ENCODE results near the gene ZNF236. TPM values are rescaled to one million over a fixed set of nuclear protein-coding genes. Genes with fewer than 3 reads are reported as not detected.

ZNF236 gene
- polyA plus RNA-seq, 1 donor from 2014 or later, result 7.7 TPM

- TF ChIP-seq MXI1 (conservative IDR thresholded peaks at IDR 0.05; ENCODE audit: poor library complexity, severe bottlenecking) (no peak), POLR2AphosphoS5 (IDR thresholded peaks at IDR 0.05) (no peak), TAF1 (IDR thresholded peaks at IDR 0.05; ENCODE audit: low read depth) (no peak), EZH2 (IDR thresholded peaks at IDR 0.05; ENCODE audit: borderline replicate concordance, insufficient read depth, low read length, poor library complexity, severe bottlenecking) (no peak), CTCF (IDR thresholded peaks at IDR 0.05; ENCODE audit: poor library complexity, severe bottlenecking) (no peak), SMC3 (conservative IDR thresholded peaks at IDR 0.05; ENCODE audit: poor library complexity) (no peak), EP300 (conservative IDR thresholded peaks at IDR 0.05; ENCODE audit: poor library complexity, severe bottlenecking) (no peak), RAD21 (conservative IDR thresholded peaks at IDR 0.05) (no peak)
- TF ChIP-seq, protein P1, sequence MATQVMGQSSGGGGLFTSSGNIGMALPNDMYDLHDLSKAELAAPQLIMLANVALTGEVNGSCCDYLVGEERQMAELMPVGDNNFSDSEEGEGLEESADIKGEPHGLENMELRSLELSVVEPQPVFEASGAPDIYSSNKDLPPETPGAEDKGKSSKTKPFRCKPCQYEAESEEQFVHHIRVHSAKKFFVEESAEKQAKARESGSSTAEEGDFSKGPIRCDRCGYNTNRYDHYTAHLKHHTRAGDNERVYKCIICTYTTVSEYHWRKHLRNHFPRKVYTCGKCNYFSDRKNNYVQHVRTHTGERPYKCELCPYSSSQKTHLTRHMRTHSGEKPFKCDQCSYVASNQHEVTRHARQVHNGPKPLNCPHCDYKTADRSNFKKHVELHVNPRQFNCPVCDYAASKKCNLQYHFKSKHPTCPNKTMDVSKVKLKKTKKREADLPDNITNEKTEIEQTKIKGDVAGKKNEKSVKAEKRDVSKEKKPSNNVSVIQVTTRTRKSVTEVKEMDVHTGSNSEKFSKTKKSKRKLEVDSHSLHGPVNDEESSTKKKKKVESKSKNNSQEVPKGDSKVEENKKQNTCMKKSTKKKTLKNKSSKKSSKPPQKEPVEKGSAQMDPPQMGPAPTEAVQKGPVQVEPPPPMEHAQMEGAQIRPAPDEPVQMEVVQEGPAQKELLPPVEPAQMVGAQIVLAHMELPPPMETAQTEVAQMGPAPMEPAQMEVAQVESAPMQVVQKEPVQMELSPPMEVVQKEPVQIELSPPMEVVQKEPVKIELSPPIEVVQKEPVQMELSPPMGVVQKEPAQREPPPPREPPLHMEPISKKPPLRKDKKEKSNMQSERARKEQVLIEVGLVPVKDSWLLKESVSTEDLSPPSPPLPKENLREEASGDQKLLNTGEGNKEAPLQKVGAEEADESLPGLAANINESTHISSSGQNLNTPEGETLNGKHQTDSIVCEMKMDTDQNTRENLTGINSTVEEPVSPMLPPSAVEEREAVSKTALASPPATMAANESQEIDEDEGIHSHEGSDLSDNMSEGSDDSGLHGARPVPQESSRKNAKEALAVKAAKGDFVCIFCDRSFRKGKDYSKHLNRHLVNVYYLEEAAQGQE (IDR thresholded peaks at IDR 0.05; ENCODE audit: borderline replicate concordance), result no peak
- no peak overlapping the region for H2AFZ ChIP-seq (ENCODE audit: low read depth, low read length)
Observed at GRCh38 chr18:76956648-76957047, 134.3 kb downstream of the ZNF236 start.

DNA sequence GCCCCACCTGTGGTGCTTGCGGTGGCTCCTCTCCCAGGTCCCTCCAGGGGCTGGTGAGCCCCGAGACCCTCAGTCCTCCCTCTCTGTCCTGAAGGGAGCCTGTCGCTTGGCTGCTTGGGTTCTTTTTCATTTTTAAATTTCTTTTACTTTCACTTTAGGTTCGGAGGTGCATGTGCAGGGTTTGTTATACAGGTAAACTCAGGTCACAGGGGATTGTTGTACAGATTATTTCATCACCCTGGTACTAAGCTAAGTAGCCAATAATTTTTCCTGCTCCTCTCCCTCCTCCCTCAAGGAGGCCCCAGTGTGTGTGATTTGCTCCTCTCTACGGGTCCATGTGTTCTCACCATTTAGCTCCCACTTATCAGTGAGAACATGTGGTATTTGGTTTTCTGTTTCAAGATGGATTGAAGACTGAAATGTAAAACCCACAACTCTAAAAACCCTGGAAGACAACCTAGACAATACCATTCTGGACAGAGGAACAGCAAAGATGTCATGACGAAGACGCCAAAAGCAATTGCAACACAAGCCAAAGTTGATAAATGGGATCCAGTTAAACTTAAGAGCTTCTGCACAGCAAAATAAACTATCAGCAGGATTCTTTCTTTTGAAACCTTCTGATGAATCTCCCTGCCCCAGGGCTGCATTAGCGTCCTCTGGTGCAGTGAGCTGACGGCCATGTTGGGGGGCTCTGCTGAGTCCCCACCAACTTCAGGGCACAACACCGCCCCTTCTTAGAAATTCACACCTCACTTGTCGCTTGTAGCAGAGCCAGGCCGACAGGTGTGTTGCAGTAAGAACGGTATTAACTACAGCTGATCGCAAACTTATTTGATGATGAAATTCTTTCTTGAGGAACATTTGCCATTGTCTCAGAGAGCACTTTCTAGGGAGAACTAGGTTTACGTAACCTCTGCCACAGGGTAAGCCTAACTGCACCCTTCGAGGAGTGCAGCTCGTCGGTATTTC lies 135.3 kb downstream of the ZNF236 start:
- no peak overlapping the region for H3K9ac ChIP-seq (ENCODE audit: low read length)
- H3K4me3 ChIP-seq (ENCODE audit: low read length), result no peak overlapping the region
- no peak overlapping the region for H2AFZ ChIP-seq (ENCODE audit: low read depth, low read length)
- no peak overlapping the region for H3K27ac ChIP-seq (ENCODE audit: low read length)
- H3K79me2 ChIP-seq (replicated peaks; ENCODE audit: insufficient read depth, low read length), result no peaks in the 10 kb centered on the region
- TF ChIP-seq, protein P1 (IDR thresholded peaks at IDR 0.05; ENCODE audit: borderline replicate concordance), result no peak
- no peak for TF ChIP-seq POLR2AphosphoS5 (IDR thresholded peaks at IDR 0.05)
- no peaks in the 10 kb centered on the region for H3K36me3 ChIP-seq (ENCODE audit: insufficient read depth, low read length)
- H3K9me3 ChIP-seq (ENCODE audit: low read length), result no peaks in the 10 kb centered on the region
- H3F3A ChIP-seq (ENCODE audit: insufficient read depth, low read length, poor library complexity, severe bottlenecking), result no peaks in the 10 kb centered on the region
- H3K27me3 ChIP-seq (ENCODE audit: insufficient read depth, low read depth, low read length), result no peaks in the 10 kb centered on the region
- H4K20me1 ChIP-seq (ENCODE audit: insufficient read depth), result no peaks in the 10 kb centered on the region
- no peak overlapping the region for H3K4me2 ChIP-seq (ENCODE audit: low read length)
- no peaks in the 10 kb centered on the region for H3K9me2 ChIP-seq (ENCODE audit: insufficient read depth, low read length)

More at GRCh38 chr18:76956648-76957047, 134.3 kb downstream of the ZNF236 start:
- H3K79me2 ChIP-seq (replicated peaks; ENCODE audit: insufficient read depth, low read length), result no peaks in the 10 kb centered on the region
- no peaks in the 10 kb centered on the region for H3F3A ChIP-seq (ENCODE audit: insufficient read depth, low read length, poor library complexity, severe bottlenecking)
- H3K27me3 ChIP-seq (ENCODE audit: insufficient read depth, low read depth, low read length), result no peaks in the 10 kb centered on the region
- H3K9me2 ChIP-seq (ENCODE audit: insufficient read depth, low read length), result no peaks in the 10 kb centered on the region
- H3K4me2 ChIP-seq (ENCODE audit: low read length), result no peak overlapping the region
- no peaks in the 10 kb centered on the region for H3K36me3 ChIP-seq (ENCODE audit: insufficient read depth, low read length)
- H4K20me1 ChIP-seq (ENCODE audit: insufficient read depth), result no peaks in the 10 kb centered on the region
- H3K9me3 ChIP-seq (ENCODE audit: low read length), result no peaks in the 10 kb centered on the region
- H3K27ac ChIP-seq (ENCODE audit: low read length), result no peak overlapping the region
- no peak overlapping the region for H3K4me3 ChIP-seq (ENCODE audit: low read length)
- no peak overlapping the region for H3K9ac ChIP-seq (ENCODE audit: low read length)

All from neural cell (in vitro differentiated cells).